Panc1 (cell line): ENCODE results near the gene MCM9.

ENCODE experiments used
- POLR2AphosphoS5 ChIP-seq: IDR thresholded peaks from 2 replicates; pipeline ENCODE4 v1.6.1; 2012; ENCODE audit warnings: mild to moderate bottlenecking, low read depth, low read length, moderate library complexity
- REST ChIP-seq, 2 experiments: IDR thresholded peaks; 2 replicates each; pipeline ENCODE4 v1.6.1; 2011 to 2012; ENCODE audit warnings: low read depth in 2 of 2, control low read depth in 1 of 2, low read length in 1 of 2, mild to moderate bottlenecking in 1 of 2, moderate library complexity in 1 of 2; ENCODE audit not compliant: insufficient read depth in 1 of 2
- TF ChIP-seq, protein P1 (sequence below): fragments of 450-650 bp; IDR thresholded peaks from 2 replicates; pipeline ENCODE4 v1.5.1; 2017; ENCODE audit warnings: mild to moderate bottlenecking

DNA sequence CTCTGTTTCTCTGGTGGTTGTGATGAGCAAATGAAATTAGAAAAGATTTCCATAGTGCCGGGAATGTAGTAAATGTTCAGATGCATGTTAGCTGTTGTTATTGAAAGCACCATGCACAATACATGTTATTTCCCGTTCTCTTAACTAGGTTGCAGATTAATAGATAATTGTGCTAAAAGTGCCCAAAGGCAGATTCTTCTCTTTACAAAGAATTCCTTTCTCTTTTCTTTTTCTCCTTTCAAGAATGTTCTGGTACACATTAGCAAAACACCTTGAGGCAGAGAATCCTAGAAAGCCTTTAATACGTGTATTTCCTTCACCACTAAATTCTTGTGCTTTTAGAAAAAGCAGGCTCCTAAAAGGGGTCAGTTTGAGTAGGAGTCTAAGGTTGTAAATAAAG is 162.1 kb downstream of the MCM9 start:
- TF ChIP-seq, protein P1, sequence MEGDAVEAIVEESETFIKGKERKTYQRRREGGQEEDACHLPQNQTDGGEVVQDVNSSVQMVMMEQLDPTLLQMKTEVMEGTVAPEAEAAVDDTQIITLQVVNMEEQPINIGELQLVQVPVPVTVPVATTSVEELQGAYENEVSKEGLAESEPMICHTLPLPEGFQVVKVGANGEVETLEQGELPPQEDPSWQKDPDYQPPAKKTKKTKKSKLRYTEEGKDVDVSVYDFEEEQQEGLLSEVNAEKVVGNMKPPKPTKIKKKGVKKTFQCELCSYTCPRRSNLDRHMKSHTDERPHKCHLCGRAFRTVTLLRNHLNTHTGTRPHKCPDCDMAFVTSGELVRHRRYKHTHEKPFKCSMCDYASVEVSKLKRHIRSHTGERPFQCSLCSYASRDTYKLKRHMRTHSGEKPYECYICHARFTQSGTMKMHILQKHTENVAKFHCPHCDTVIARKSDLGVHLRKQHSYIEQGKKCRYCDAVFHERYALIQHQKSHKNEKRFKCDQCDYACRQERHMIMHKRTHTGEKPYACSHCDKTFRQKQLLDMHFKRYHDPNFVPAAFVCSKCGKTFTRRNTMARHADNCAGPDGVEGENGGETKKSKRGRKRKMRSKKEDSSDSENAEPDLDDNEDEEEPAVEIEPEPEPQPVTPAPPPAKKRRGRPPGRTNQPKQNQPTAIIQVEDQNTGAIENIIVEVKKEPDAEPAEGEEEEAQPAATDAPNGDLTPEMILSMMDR, result no peak
- TF ChIP-seq REST (IDR thresholded peaks at IDR 0.05; ENCODE audit: insufficient read depth in 1 of 2, low read depth in 2 of 2, low read length in 1 of 2) (no peak), POLR2AphosphoS5 (no peak)
